ENCODE results near the gene FLNB. TPM values are rescaled to one million over a fixed set of nuclear protein-coding genes. Genes with fewer than 3 reads are reported as not detected.

Gene FLNB
- total RNA-seq, 1 experiment from 2014 or later = 309 TPM

DNA sequence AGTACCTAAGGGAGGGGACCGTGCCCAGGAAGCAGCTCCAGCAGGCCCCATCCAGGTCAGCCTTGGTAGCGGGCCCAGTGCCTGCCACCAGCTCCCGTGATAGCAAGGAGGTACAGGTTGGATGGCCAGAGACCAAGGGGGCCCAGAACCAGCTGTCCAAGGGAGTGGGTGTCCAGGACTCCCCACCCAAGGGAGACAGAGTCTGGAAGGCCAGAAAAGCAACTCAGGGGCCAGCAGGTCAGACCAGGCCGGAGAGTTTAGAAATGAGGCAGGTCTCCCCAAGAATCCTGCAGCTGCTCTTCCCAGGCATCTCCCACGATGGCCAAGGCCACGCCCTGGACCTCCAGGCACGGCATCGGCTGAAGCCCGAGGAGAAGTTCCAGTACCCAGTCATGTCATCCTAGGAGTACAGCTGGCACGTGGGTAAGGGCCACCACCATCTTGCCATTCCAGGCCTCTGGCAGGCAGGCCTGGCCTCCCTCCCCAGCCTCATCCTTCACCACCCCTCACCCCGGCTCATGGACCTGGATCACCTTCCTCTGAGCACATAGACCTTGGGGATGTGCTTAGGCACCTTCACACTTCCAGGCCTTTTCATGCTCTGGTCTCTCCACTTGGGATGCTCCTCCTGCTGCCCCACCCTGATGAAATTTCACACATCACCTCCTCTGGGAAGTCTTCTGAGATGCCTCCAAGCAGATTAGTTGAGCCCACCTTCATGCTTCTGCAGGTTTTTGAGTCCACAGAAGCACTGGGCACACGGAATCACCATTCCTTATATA, 172.1 kb downstream of the FLNB start:
- Histone ChIP-seq H3K27me3 (ENCODE audit: control insufficient read depth, insufficient read depth, low read length) (no peaks in the 10 kb centered on the region), H3K4me1 (ENCODE audit: control insufficient read depth, insufficient read depth, low read length) (peaks cover 8% of the 10 kb centered on the region), H3K27ac (ENCODE audit: low read length) (no peak overlapping the region), H3K9me3 (ENCODE audit: control insufficient read depth, insufficient read depth, low read depth, low read length) (no peaks in the 10 kb centered on the region), H3K36me3 (ENCODE audit: control insufficient read depth, insufficient read depth, low read length) (no peaks in the 10 kb centered on the region), H3K4me3 (ENCODE audit: low read depth in 2 of 2, low read length in 2 of 2) (no peak overlapping the region)
- in situ Hi-C loops (cut with HindIII; ENCODE audit: low pct_unique_long_range_greater_than_20kb, low sequenced_read_pairs) (no loop called here), intact Hi-C loops (cut with micrococcal nuclease; ENCODE audit: unreplicated experiment) (loop anchor here (10.0 kb wide), 1 partner anchor 235 kb away; no protein-coding TSS in a partner anchor)
- BruUV-seq (replicated peaks) = no TSS peak
- DNase-seq (ENCODE audit: low read depth, low spot score) (no peak), ATAC-seq (no peak)
- ChIA-PET CTCF (no interaction called here), POLR2A (no interaction called here)
- TF ChIP-seq, protein P1, sequence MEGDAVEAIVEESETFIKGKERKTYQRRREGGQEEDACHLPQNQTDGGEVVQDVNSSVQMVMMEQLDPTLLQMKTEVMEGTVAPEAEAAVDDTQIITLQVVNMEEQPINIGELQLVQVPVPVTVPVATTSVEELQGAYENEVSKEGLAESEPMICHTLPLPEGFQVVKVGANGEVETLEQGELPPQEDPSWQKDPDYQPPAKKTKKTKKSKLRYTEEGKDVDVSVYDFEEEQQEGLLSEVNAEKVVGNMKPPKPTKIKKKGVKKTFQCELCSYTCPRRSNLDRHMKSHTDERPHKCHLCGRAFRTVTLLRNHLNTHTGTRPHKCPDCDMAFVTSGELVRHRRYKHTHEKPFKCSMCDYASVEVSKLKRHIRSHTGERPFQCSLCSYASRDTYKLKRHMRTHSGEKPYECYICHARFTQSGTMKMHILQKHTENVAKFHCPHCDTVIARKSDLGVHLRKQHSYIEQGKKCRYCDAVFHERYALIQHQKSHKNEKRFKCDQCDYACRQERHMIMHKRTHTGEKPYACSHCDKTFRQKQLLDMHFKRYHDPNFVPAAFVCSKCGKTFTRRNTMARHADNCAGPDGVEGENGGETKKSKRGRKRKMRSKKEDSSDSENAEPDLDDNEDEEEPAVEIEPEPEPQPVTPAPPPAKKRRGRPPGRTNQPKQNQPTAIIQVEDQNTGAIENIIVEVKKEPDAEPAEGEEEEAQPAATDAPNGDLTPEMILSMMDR (IDR thresholded peaks at IDR 0.05) = no peak
- TF ChIP-seq, protein P2, sequence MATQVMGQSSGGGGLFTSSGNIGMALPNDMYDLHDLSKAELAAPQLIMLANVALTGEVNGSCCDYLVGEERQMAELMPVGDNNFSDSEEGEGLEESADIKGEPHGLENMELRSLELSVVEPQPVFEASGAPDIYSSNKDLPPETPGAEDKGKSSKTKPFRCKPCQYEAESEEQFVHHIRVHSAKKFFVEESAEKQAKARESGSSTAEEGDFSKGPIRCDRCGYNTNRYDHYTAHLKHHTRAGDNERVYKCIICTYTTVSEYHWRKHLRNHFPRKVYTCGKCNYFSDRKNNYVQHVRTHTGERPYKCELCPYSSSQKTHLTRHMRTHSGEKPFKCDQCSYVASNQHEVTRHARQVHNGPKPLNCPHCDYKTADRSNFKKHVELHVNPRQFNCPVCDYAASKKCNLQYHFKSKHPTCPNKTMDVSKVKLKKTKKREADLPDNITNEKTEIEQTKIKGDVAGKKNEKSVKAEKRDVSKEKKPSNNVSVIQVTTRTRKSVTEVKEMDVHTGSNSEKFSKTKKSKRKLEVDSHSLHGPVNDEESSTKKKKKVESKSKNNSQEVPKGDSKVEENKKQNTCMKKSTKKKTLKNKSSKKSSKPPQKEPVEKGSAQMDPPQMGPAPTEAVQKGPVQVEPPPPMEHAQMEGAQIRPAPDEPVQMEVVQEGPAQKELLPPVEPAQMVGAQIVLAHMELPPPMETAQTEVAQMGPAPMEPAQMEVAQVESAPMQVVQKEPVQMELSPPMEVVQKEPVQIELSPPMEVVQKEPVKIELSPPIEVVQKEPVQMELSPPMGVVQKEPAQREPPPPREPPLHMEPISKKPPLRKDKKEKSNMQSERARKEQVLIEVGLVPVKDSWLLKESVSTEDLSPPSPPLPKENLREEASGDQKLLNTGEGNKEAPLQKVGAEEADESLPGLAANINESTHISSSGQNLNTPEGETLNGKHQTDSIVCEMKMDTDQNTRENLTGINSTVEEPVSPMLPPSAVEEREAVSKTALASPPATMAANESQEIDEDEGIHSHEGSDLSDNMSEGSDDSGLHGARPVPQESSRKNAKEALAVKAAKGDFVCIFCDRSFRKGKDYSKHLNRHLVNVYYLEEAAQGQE (IDR thresholded peaks at IDR 0.05; ENCODE audit: insufficient read depth in 1 of 2, low read depth in 2 of 2, low read length in 1 of 2) = no peak
- TF ChIP-seq SIN3A (IDR thresholded peaks at IDR 0.05; ENCODE audit: borderline replicate concordance, insufficient read depth, low read depth, low read length) = no peak
- no peak for TF ChIP-seq POLR2AphosphoS5 (IDR thresholded peaks at IDR 0.05; ENCODE audit: low read depth, low read length)
- no peak for TF ChIP-seq TCF7L2 (IDR thresholded peaks at IDR 0.05; ENCODE audit: low read depth, low read length)

DNA sequence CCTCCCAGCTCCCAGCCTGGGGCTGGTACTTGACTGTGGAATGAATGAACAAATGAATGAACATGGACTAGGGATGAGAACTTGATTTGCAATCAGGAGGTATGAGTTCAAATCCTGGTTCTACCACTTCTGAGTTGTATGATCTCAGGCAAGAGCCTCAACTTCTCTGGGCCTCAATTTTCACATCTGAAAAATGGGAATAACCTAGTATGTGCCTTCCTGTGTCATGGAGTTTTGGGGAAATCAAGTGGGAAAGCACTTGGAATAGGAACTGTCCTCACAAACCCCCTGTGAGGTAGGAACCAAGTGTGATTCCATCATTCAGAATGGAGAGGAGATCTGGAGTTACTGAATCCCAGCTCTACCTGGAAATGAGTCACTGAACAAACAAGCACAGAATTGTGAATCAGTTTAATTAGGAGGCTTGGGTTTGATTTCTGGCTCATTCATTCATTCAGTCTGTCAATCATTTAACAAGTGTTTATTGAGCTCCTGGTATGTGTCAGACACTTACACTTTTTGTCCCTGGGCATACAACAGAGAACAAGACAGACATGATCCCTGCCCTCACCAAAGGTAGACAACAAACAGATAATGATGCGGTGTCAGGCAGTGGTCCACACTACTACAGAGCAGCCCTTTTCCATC, 172.8 kb downstream of the FLNB start:
- Histone ChIP-seq H3K36me3 (ENCODE audit: control insufficient read depth, insufficient read depth, low read length) (no peaks in the 10 kb centered on the region), H3K4me1 (ENCODE audit: control insufficient read depth, insufficient read depth, low read length) (no peaks in the 10 kb centered on the region; the same call in 1 of the 2 replicates), H3K27me3 (ENCODE audit: control insufficient read depth, insufficient read depth, low read length) (no peaks in the 10 kb centered on the region), H3K9me3 (ENCODE audit: control insufficient read depth, insufficient read depth, low read depth, low read length) (no peaks in the 10 kb centered on the region), H3K27ac (ENCODE audit: low read length) (no peak overlapping the region), H3K4me3 (ENCODE audit: low read depth in 2 of 2, low read length in 2 of 2) (no peak overlapping the region)
- TF ChIP-seq, protein P2 (IDR thresholded peaks at IDR 0.05; ENCODE audit: insufficient read depth in 1 of 2, low read depth in 2 of 2, low read length in 1 of 2) = no peak
- TF ChIP-seq SIN3A (IDR thresholded peaks at IDR 0.05; ENCODE audit: borderline replicate concordance, insufficient read depth, low read depth, low read length) (no peak), TCF7L2 (IDR thresholded peaks at IDR 0.05; ENCODE audit: low read depth, low read length) (no peak), POLR2AphosphoS5 (IDR thresholded peaks at IDR 0.05; ENCODE audit: low read depth, low read length) (no peak)
- TF ChIP-seq, protein P1 (IDR thresholded peaks at IDR 0.05) = no peak
- BruUV-seq (replicated peaks) = no TSS peak
- ChIA-PET CTCF (no interaction called here), POLR2A (no interaction called here)
- ATAC-seq (no peak), DNase-seq (ENCODE audit: low read depth, low spot score) (no peak)
- intact Hi-C loops (cut with micrococcal nuclease; ENCODE audit: unreplicated experiment) = loop anchor here (10.0 kb wide), 1 partner anchor 234 kb away; no protein-coding TSS in a partner anchor
- in situ Hi-C loops (cut with HindIII; ENCODE audit: low pct_unique_long_range_greater_than_20kb, low sequenced_read_pairs) = no loop called here

Measured in Panc1 (cell line).